ENCODE results near the gene PRKCZ.

- TF ChIP-seq CTCF (IDR thresholded peaks at IDR 0.05) (no peak), POLR2A (IDR thresholded peaks at IDR 0.05) (no peak)
These were observed 13.9 kb upstream of the PRKCZ start for GRCh38 chr1:2036287-2036686.

Data from uterus (tissue), 2 donors.